B cell (primary cell): Measurements from ENCODE around the gene RAPGEF1. TPM values are rescaled to one million over a fixed set of nuclear protein-coding genes. Genes with fewer than 3 reads are reported as not detected.

Source experiments
- ATAC-seq: fragments of 200-7000 bp; cut with Tn5 transposase; one replicate; pipeline ENCODE4 v1.10.0; 2021; ENCODE audit warnings: low read depth, mild to moderate bottlenecking, moderate number of reproducible peaks, moderate library complexity
- CTCF ChIA-PET: fragments of 350-600 bp; sonication (Branson Sonifier 250); formaldehyde crosslinking; loops from one replicate; lab custom pipeline; 2021; ENCODE audit warnings: antibody characterized with exemption, inconsistent platforms; lab: Charles Lee
- POLR2A ChIA-PET: fragments of 350-600 bp; sonication (Branson Sonifier 250); formaldehyde crosslinking; loops from one replicate; lab custom pipeline; 2021; ENCODE audit warnings: antibody characterized with exemption; lab: Charles Lee
- DNase-seq: peaks from one replicate; pipeline ENCODE4 v3.0.0; 2013
- H2AFZ ChIP-seq: 2 replicates; pipeline ENCODE4 v1.6.1; 2012; ENCODE audit warnings: mild to moderate bottlenecking, low read depth, low read length; ENCODE audit not compliant: insufficient read depth, poor library complexity, severe bottlenecking
- H3K27ac ChIP-seq, 2 donors: 1 replicate in 1 of 2; 2 replicates in 1 of 2; pipeline ENCODE4 v1.5.1; 2012 to 2013; ENCODE audit warnings: low read length in 2 of 2, mild to moderate bottlenecking in 2 of 2, moderate library complexity in 1 of 2
- H3K27me3 ChIP-seq, 4 experiments: fragments of 200-600 bp in 1 of 4; sonication (generic) in 1 of 4; replicated peaks in 1 of 4; 1 replicate in 2 of 4; 2 replicates in 2 of 4; pipeline versions ENCODE4 v1.6.1 to v1.7.0; 2013 to 2016; ENCODE audit warnings: low read length in 3 of 4, mild to moderate bottlenecking in 2 of 4, mixed read lengths in 1 of 4, moderate library complexity in 1 of 4; ENCODE audit not compliant: insufficient read depth in 4 of 4, control insufficient read depth in 3 of 4; ENCODE audit errors: control extremely low read depth in 1 of 4
- H3K36me3 ChIP-seq, 2 experiments: replicated peaks in 1 of 2; 1 replicate in 1 of 2; 2 replicates in 1 of 2; pipeline versions ENCODE4 v1.6.1 to v1.7.1; 2013; ENCODE audit warnings: low read length in 1 of 2; ENCODE audit not compliant: insufficient read depth in 2 of 2, control insufficient read depth in 1 of 2; ENCODE audit errors: control extremely low read depth in 1 of 2, extremely low read depth in 1 of 2
- H3K4me1 ChIP-seq, 2 donors: fragments of 200-600 bp in 1 of 2; sonication (generic) in 1 of 2; 1 replicate in 1 of 2; 2 replicates in 1 of 2; pipeline versions ENCODE4 v1.5.1 to v1.6.1; 2013 to 2017; ENCODE audit warnings: low read length in 2 of 2; ENCODE audit not compliant: control insufficient read depth in 2 of 2, insufficient read depth in 2 of 2
- H3K4me2 ChIP-seq: replicated peaks from 2 replicates; pipeline ENCODE3; 2012; ENCODE audit warnings: mild to moderate bottlenecking, low read depth, low read length; ENCODE audit not compliant: poor library complexity, severe bottlenecking
- H3K4me3 ChIP-seq, 5 experiments: fragments of 200-600 bp in 1 of 5; sonication (generic) in 1 of 5; 1 replicate in 3 of 5; 2 replicates in 2 of 5; pipeline versions ENCODE4 v1.5.1 to v1.7.0; 2011 to 2016; ENCODE audit warnings: low read length in 4 of 5, mild to moderate bottlenecking in 4 of 5, low read depth in 2 of 5, control low read depth in 1 of 5, moderate library complexity in 1 of 5; ENCODE audit not compliant: insufficient read depth in 1 of 5; ENCODE audit errors: control extremely low read depth in 1 of 5, extremely low read depth in 1 of 5
- H3K79me2 ChIP-seq: fragments of 200-600 bp; sonication (generic); one replicate; pipeline ENCODE4 v1.6.0; 2016; ENCODE audit warnings: low read length; ENCODE audit not compliant: control insufficient read depth, insufficient read depth
- H3K9ac ChIP-seq: fragments of 200-600 bp; sonication (generic); 2 replicates; pipeline ENCODE4 v1.6.1; 2017; ENCODE audit warnings: mild to moderate bottlenecking, low read length, moderate library complexity
- H3K9me3 ChIP-seq, 3 donors: one replicate each; pipeline versions ENCODE4 v1.6.1 to v1.7.1; 2013; ENCODE audit warnings: low read length in 2 of 3; ENCODE audit not compliant: control insufficient read depth in 2 of 3, insufficient read depth in 1 of 3; ENCODE audit errors: control extremely low read depth in 1 of 3
- H4K20me1 ChIP-seq: 2 replicates; pipeline ENCODE4 v1.6.0; 2012; ENCODE audit warnings: mild to moderate bottlenecking, low read length; ENCODE audit not compliant: insufficient read depth, control insufficient read depth, poor library complexity, severe bottlenecking
- H3K27ac Mint-ChIP-seq: one replicate; pipeline ENCODE4 v1.8.0; 2021; ENCODE audit warnings: mixed read lengths
- H3K27me3 Mint-ChIP-seq: one replicate; pipeline ENCODE4 v1.8.0; 2021; ENCODE audit warnings: mixed read lengths
- H3K4me1 Mint-ChIP-seq: one replicate; pipeline ENCODE4 v1.8.0; 2021; ENCODE audit warnings: mixed read lengths
- H3K4me3 Mint-ChIP-seq: one replicate; pipeline ENCODE4 v1.8.0; 2021; ENCODE audit warnings: mixed read lengths
- H3K9me3 Mint-ChIP-seq: one replicate; pipeline ENCODE4 v1.8.0; 2022; ENCODE audit warnings: mixed read lengths; ENCODE audit not compliant: insufficient read depth
- EZH2 ChIP-seq: IDR thresholded peaks from 2 replicates; pipeline ENCODE4 v1.6.1; 2012; ENCODE audit warnings: borderline replicate concordance, low read depth, mild to moderate bottlenecking, moderate library complexity, low read length; ENCODE audit not compliant: insufficient read depth, poor library complexity, severe bottlenecking
- WGBS: methylation state at CpG from one replicate; pipeline ENCODE4 v1.1.5; 2013; ENCODE audit warnings: missing lambda C conversion rate; ENCODE audit not compliant: insufficient coverage; 5-methylcytosine and 5-hydroxymethylcytosine counted together
- intact Hi-C: fragments of 100-400 bp; cut with micrococcal nuclease; formaldehyde crosslinking; loops from one replicate; pipeline ENCODE4 v1.10.0; 2022
- polyA plus RNA-seq: library from polyadenylated mRNA; depleted of rRNA; stranded (reverse); fragments of >200 nt; gene quantifications from 2 replicates; pipeline ENCODE4 v1.2.3, GENCODE V29; 2012
- total RNA-seq, 2 donors: library from RNA; stranded (reverse); fragments of 120-200 nt in 1 of 2; gene quantifications; 1 replicate in 1 of 2; 2 replicates in 1 of 2; pipeline versions ENCODE4 v1.2.3 to v1.2.4, GENCODE V29; 2013 to 2022
- TF ChIP-seq, protein P1 (sequence below): fragments of 200-600 bp; IDR thresholded peaks from one replicate; pipeline ENCODE4 v1.8.0; 2022; ENCODE audit warnings: antibody characterized with exemption, mild to moderate bottlenecking

RAPGEF1 gene
- total and polyA plus RNA-seq, 2 donors (not counting 1 experiment from before 2014, with no cell fraction given): 134 to 447 TPM

DNA sequence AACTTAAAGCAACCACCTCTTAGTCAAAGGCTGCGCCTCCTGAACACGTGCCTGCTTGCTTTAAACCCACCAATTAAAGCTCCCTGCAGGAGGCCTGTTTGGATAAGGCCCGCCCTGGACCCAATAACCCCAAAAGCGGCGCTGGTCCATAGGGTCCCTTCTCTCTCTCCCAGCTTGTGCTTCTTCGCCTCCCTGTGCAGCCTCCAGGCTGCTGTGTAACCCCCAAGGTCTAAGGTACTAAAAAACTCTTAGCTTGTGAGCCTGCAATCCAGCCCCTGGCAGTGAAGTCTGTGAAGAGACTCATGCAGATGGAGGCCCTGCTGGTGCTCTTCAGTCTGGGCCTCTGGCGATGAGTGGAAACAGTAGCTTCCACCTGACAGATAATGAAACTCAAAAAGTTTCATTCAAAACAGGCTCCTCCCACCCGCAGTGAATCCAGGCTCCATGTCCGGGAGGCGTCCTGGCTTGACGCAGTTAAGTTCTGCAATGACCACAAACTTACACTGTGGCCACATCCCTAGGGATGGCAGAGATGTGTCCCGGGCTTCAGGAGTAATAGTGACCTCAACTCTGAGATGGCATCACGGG is 97.3 kb downstream of the RAPGEF1 start:
- H3K4me1 Mint-ChIP-seq: peaks cover 38% of the 10 kb centered on the region
- peak overlapping the region; percentile 62 for H3K27ac Mint-ChIP-seq
- Histone ChIP-seq H3K79me2 (peaks cover 99% of the 10 kb centered on the region), H3K4me2 (no peak overlapping the region), H3K27ac (no peak overlapping the region), H2AFZ (no peak overlapping the region), H3K36me3 (peaks cover 0 to 97% of the 10 kb centered on the region in 2 experiments), H3K9ac (no peak overlapping the region), H3K9me3 (no peaks in the 10 kb centered on the region), H4K20me1 (peaks cover 88% of the 10 kb centered on the region), H3K4me1 (peaks cover 0 to 9% of the 10 kb centered on the region in 2 donors), H3K4me3 (no peak overlapping the region), H3K27me3 (no peaks in the 10 kb centered on the region)
- no peaks in the 10 kb centered on the region for H3K9me3 Mint-ChIP-seq
- H3K27me3 Mint-ChIP-seq: no peaks in the 10 kb centered on the region
- POLR2A ChIA-PET: interaction anchor here (1.0 to 1.6 kb wide), 2 partner anchors 10 to 23 kb away, joined by 3 to 4 read pairs; no protein-coding TSS in a partner anchor
- WGBS: 89% methylated on average over 11 of the region's 13 CpGs
- DNase-seq: no peak
- TF ChIP-seq, protein P1, sequence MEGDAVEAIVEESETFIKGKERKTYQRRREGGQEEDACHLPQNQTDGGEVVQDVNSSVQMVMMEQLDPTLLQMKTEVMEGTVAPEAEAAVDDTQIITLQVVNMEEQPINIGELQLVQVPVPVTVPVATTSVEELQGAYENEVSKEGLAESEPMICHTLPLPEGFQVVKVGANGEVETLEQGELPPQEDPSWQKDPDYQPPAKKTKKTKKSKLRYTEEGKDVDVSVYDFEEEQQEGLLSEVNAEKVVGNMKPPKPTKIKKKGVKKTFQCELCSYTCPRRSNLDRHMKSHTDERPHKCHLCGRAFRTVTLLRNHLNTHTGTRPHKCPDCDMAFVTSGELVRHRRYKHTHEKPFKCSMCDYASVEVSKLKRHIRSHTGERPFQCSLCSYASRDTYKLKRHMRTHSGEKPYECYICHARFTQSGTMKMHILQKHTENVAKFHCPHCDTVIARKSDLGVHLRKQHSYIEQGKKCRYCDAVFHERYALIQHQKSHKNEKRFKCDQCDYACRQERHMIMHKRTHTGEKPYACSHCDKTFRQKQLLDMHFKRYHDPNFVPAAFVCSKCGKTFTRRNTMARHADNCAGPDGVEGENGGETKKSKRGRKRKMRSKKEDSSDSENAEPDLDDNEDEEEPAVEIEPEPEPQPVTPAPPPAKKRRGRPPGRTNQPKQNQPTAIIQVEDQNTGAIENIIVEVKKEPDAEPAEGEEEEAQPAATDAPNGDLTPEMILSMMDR: no peak
- TF ChIP-seq EZH2: no peak
- peak; percentile 14 for ATAC-seq
- intact Hi-C loops: no loop called here
- CTCF ChIA-PET: interaction anchor here (0.9 to 6.4 kb wide), 9 partner anchors 10 to 97 kb away, joined by 3 to 30 read pairs (median 4); partner anchors contain the start of gene RAPGEF1
- H3K4me3 Mint-ChIP-seq: no peak overlapping the region
